Measurements from ENCODE around the gene RNF220.

RNF220 gene

GRCh38 chr1:44505210-44505993 lies 100.3 kb downstream of the RNF220 start:
- Histone ChIP-seq H3K9ac (ENCODE audit: low read length) (no peak overlapping the region), H3K27ac (ENCODE audit: low read depth, low read length, poor library complexity, severe bottlenecking) (no peak overlapping the region), H3K4me1 (ENCODE audit: insufficient read depth, low read length, severe bottlenecking) (no peaks in the 10 kb centered on the region), H3K4me2 (ENCODE audit: low read length) (no peak overlapping the region), H3K4me3 (ENCODE audit: low read depth, low read length, poor library complexity, severe bottlenecking) (no peak overlapping the region), H3K9me2 (ENCODE audit: low read depth, low read length) (no peaks in the 10 kb centered on the region), H4K20me1 (ENCODE audit: insufficient read depth, low read length) (no peaks in the 10 kb centered on the region), H3K9me3 (ENCODE audit: low read length) (no peaks in the 10 kb centered on the region), H3K27me3 (ENCODE audit: insufficient read depth, low read length) (peaks cover 4% of the 10 kb centered on the region; the same call in 1 of the 2 replicates), H2AFZ (ENCODE audit: low read length) (no peak overlapping the region), H3F3A (ENCODE audit: insufficient read depth, low read length) (no peaks in the 10 kb centered on the region), H3K79me2 (ENCODE audit: insufficient read depth, low read length) (no peaks in the 10 kb centered on the region), H3K36me3 (ENCODE audit: insufficient read depth, low read length) (no peaks in the 10 kb centered on the region)
- TF ChIP-seq EZH2 (IDR thresholded peaks at IDR 0.05; ENCODE audit: borderline replicate concordance, low read length), result no peak
- no peak for TF ChIP-seq CTCF (IDR thresholded peaks at IDR 0.05; ENCODE audit: low read length)

DNA sequence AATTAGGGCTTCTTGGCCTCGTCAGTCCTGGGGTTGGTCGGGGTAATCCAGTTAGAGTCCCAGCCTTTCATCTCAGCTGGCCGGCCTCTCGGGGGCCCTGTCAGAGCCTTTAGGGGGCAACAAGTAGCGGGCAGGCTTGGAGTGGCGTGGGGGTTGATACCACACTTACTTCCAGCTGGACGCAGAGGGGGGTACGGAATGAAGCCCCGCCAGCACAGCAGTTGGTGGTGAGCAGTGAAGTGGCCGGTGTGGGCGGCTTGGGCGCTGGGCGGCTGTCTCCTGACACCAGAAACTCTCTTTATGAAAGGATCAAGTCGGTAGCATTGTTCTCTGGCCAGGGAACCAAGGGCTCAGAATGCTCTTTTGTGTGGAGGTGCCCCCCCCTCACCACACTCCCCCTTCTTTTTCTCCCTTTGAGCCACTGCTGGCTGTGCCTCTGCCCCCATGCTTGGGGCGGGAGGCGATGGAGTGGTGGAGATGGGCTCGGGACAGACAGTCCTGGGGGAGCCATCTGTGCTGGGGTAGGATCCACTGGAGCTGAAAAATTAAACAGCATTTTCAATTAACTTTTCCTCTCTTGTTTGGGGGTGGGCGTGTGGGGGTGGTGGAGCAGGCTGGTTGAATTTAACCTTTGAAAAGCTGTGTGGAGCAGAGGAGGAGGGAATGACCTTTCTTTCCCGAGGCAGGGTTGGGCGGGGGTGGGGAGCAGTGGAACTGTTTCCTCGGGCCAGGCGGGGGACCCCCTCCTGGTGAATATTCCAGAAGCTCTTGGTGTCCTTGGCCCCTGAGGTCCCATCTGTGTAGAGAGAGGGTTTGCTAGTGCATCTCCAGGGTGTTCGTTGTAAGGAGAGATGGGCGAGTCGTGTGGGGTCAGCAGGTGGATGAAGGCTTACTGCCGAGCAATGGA lies 102.7 kb downstream of the RNF220 start:
- no peak overlapping the region for H3K27ac ChIP-seq (ENCODE audit: low read depth, low read length, poor library complexity, severe bottlenecking)
- no peak overlapping the region for H3K9ac ChIP-seq (ENCODE audit: low read length)
- no peak overlapping the region for H3K4me3 ChIP-seq (ENCODE audit: low read depth, low read length, poor library complexity, severe bottlenecking)

GRCh38 chr1:44508397-44508745 lies 103.3 kb downstream of the RNF220 start:
- H3K9me3 ChIP-seq (ENCODE audit: low read length), result no peaks in the 10 kb centered on the region
- no peak overlapping the region for H3K9ac ChIP-seq (ENCODE audit: low read length)
- H3K36me3 ChIP-seq (ENCODE audit: insufficient read depth, low read length), result no peaks in the 10 kb centered on the region
- no peaks in the 10 kb centered on the region for H4K20me1 ChIP-seq (ENCODE audit: insufficient read depth, low read length)
- peaks cover 3% of the 10 kb centered on the region; the same call in 1 of the 2 replicates for H3K27me3 ChIP-seq (ENCODE audit: insufficient read depth, low read length)
- TF ChIP-seq CTCF (IDR thresholded peaks at IDR 0.05; ENCODE audit: low read length), result no peak
- no peak for TF ChIP-seq EZH2 (IDR thresholded peaks at IDR 0.05; ENCODE audit: borderline replicate concordance, low read length)
- no peak overlapping the region for H3K4me3 ChIP-seq (ENCODE audit: low read depth, low read length, poor library complexity, severe bottlenecking)
- H3K4me2 ChIP-seq (ENCODE audit: low read length), result no peak overlapping the region
- no peaks in the 10 kb centered on the region for H3K9me2 ChIP-seq (ENCODE audit: low read depth, low read length)
- H3K4me1 ChIP-seq (ENCODE audit: insufficient read depth, low read length, severe bottlenecking), result no peaks in the 10 kb centered on the region
- H2AFZ ChIP-seq (ENCODE audit: low read length), result no peak overlapping the region
- no peak overlapping the region for H3K27ac ChIP-seq (ENCODE audit: low read depth, low read length, poor library complexity, severe bottlenecking)
- H3K79me2 ChIP-seq (ENCODE audit: insufficient read depth, low read length), result no peaks in the 10 kb centered on the region
- H3F3A ChIP-seq (ENCODE audit: insufficient read depth, low read length), result no peaks in the 10 kb centered on the region

More for the DNA sequence above, 102.7 kb downstream of the RNF220 start:
- Histone ChIP-seq H3K27me3 (ENCODE audit: insufficient read depth, low read length) (peaks cover 4% of the 10 kb centered on the region; the same call in 1 of the 2 replicates), H3K9me2 (ENCODE audit: low read depth, low read length) (no peaks in the 10 kb centered on the region), H3F3A (ENCODE audit: insufficient read depth, low read length) (no peaks in the 10 kb centered on the region), H3K79me2 (ENCODE audit: insufficient read depth, low read length) (no peaks in the 10 kb centered on the region), H3K4me1 (ENCODE audit: insufficient read depth, low read length, severe bottlenecking) (no peaks in the 10 kb centered on the region), H4K20me1 (ENCODE audit: insufficient read depth, low read length) (no peaks in the 10 kb centered on the region), H2AFZ (ENCODE audit: low read length) (no peak overlapping the region), H3K9me3 (ENCODE audit: low read length) (no peaks in the 10 kb centered on the region), H3K4me2 (ENCODE audit: low read length) (no peak overlapping the region), H3K36me3 (ENCODE audit: insufficient read depth, low read length) (no peaks in the 10 kb centered on the region)
- no peak for TF ChIP-seq CTCF (IDR thresholded peaks at IDR 0.05; ENCODE audit: low read length)
- no peak for TF ChIP-seq EZH2 (IDR thresholded peaks at IDR 0.05; ENCODE audit: borderline replicate concordance, low read length)
